ENCODE results near the gene FAM107B. TPM values are rescaled to one million over a fixed set of nuclear protein-coding genes. Genes with fewer than 3 reads are reported as not detected.
A peak's percentile ranks its signal among the peaks of the same experiment; 100 is the strongest.

The FAM107B gene
- total RNA-seq, 2 donors from 2014 or later, result 15.3 to 17.1 TPM

DNA sequence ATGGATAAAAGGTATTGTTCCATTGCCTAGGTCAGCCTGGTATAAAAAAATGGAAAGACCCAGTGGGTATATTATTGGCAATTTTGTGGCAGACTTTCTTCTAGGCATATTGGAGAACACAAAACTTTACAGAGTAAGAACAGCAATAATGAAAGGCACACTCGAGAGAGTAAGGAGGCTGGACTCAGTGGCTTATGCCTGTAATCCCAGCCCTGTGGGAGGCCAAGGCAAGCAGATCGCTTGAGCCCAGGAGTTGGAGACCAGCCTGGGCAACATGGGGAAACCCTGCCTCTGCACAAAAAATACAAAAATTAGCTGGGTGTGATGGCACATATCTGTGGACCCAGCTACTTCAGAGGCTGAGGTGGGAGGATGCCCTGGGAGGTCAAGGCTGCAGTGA, 158.2 kb downstream of the FAM107B start:
- intact Hi-C loops (cut with DNase I), result no loop called here
- DNase-seq (no peak), ATAC-seq (no peak)

DNA sequence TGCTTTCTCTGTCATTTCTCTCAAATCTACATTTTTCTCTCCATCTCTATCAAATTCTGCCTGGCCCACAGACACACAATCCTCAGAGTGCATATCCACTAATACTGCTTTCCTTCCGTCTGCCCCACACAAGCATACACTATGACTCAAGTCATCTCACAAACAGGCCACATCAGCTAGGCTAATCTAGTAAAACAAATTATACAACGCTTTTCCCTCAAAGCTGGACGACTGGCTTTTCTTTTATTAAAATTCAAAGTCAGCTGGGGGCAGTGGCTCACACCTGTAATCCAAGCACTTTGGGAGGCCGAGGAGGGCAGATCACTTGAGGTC, 161.1 kb downstream of the FAM107B start:
- ATAC-seq (no peak), DNase-seq (no peak)
- intact Hi-C loops (cut with DNase I), result no loop called here

DNA sequence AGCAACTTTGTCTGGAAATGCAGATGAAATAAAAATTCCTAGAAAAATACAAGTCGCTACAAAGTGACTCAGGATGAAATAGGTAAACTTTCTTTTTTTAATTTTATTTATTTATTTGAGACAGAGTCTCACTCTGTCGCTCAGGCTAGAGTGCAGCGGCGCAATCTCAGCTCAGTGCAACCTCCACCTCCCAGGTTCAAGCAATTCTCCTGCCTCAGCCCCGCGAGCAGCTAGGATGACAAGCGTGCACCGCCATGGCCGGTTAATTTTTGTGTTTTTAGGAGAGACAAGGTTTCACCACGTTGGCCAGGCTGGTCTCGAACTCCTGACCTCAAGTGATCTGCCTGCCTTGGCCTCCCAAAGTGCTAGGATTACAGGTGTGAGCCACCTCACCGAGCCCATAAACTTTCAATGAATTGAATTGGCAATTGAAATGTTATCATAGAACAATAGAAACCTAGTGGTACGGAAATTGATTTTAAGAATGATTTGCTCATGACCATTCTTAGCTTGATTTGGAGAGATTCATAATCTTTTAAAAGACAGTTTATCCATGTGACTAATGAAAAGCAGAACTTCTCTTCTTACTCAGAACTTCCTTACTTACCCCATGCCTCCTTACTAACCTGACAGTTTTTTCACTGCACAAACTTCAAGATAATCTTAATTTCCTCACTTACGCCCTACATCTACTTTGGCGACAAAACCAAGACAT, 161.7 kb downstream of the FAM107B start:
- ATAC-seq (no peak), DNase-seq (no peak)
- intact Hi-C loops (cut with DNase I), result no loop called here

DNA sequence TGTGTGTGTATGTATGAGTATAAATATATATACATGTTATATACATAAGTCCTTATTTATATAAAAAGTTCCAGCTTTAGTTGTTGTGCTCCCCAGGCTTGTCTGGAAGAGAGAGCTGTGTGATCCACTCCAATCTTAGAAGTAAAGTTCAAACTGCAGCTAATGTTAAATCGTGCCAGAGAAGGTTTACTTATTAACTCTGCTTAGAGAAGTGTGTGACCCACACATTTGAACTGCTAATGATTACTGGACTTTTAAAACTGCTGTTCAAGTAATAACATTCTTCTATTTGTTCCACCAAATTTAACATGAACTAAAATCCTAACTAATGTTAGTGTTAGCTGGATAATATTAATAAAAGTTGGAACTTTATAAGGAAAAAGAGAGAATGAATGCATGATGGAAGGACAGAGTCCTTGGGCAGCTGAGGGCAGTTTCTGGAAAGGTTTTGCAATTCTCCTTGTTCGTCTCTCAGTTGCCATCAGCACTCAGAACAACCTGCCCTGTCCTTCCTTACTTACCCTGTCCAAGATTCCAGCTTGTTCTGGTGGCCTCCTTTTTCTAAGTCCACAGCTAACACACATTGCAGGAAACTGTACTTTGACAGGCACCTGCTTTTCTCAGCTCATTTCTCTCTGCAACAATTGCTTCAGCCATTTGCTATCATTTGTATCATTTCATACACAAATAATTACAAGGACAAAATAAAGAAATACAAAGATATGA, 162.6 kb downstream of the FAM107B start:
- intact Hi-C loops (cut with DNase I), result no loop called here
- no peak for DNase-seq
- no peak for ATAC-seq

DNA sequence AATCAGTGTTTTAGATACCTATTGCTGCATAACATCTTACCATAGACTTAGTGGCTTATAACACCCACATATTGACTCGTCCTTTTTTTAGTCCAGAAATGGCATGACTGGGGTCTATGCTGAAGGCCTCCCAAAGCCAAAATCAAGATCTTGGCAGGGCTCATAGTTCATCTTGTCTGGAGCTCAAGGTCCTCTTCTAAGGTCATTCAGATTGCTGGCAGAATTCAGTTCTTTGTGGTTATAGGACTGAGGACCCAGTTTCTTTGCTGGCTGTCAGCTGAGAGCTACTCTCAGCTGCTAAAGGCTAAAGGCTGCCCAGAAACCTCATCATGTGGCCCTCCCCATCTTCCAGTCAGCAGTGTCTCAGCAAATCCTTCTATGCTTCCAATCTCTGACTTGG, 165.5 kb downstream of the FAM107B start:
- no peak for DNase-seq
- intact Hi-C loops (cut with DNase I), result no loop called here
- no peak for ATAC-seq

DNA sequence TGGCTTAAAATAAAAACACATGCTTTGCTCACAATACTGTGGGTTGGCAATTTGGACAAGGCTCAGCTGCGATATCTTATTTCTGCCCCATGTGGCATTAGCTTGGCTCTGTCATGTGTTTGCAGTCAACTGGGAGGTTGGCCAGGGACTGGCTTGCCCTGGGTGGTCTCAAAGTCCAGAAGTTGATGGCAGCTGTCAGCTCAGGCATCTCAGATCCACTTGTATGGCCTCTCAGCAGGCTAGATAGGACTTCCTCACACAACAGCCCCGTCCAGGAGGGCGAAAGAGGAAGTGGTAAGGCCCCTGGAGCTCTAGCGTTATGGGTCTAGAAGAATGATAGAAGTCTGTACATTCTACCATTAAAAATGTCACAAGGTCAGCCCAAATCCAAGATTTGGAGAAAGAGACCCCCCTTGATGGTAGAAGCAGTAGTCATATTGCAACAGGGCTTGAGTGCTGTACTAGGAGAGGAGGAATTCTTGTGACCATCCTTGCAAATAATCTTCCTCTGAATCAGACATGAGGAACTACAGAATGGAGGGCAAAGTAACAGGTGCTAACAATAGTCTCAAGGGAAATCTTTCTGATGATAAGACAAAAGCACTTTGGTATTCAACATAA, 166.2 kb downstream of the FAM107B start:
- DNase-seq (no peak), ATAC-seq (no peak)
- intact Hi-C loops (cut with DNase I), result no loop called here

DNA sequence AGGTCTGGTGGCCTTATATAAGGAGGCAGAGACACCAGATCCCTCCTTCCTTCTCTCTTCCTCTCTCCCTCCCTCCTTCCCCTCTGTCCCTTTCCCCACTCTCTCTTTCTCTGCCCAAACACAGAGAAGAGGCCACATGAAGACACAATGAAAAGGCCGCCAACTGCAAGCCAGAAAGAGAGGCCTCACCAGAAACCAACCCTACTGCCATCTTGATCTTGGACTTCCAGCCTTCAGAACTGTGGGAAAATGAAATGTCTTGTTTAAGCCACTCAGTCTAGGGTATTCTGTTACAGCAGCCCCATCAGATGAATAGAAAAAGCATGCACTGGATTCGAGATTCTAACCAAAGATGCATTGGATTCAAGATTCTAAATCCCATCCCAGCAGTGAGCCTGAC, 168.1 kb downstream of the FAM107B start:
- ATAC-seq (no peak), DNase-seq (no peak)
- intact Hi-C loops (cut with DNase I), result no loop called here

DNA sequence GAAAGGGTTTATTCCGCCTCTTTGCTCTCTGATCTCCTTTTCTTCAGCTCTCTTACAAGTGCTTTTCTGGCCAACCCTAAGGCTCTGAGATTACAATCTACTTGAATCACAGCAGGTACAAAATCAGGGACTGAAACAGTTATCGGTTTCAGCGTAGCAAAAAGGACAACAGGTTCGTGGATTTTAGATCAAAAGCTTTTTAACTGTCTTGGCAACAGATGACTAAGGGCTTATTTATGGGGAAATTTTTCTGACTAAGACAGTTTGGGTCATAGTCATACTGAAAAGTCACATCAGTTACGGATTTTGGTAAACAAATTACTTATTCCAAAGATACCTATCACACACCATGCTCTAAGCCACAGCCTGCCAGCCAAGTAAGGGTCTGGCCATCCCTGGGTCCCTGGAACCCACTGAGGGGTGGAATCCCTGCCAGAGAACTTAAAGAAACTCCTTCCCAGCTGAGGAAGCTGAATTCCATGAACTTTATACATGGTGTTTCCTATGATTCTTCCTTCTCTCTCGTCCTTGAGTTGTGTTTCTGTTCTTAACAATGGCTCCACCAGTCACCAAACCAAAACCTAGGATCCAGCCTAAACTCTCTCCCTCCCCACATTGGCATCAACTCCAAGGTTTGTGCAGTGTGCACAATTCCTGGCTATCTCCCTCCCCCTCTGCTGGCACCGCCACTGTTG, 169.3 kb downstream of the FAM107B start:
- ATAC-seq (peak in 1 of 2 donors; percentile 5), DNase-seq (no peak)
- intact Hi-C loops (cut with DNase I), result no loop called here

DNA sequence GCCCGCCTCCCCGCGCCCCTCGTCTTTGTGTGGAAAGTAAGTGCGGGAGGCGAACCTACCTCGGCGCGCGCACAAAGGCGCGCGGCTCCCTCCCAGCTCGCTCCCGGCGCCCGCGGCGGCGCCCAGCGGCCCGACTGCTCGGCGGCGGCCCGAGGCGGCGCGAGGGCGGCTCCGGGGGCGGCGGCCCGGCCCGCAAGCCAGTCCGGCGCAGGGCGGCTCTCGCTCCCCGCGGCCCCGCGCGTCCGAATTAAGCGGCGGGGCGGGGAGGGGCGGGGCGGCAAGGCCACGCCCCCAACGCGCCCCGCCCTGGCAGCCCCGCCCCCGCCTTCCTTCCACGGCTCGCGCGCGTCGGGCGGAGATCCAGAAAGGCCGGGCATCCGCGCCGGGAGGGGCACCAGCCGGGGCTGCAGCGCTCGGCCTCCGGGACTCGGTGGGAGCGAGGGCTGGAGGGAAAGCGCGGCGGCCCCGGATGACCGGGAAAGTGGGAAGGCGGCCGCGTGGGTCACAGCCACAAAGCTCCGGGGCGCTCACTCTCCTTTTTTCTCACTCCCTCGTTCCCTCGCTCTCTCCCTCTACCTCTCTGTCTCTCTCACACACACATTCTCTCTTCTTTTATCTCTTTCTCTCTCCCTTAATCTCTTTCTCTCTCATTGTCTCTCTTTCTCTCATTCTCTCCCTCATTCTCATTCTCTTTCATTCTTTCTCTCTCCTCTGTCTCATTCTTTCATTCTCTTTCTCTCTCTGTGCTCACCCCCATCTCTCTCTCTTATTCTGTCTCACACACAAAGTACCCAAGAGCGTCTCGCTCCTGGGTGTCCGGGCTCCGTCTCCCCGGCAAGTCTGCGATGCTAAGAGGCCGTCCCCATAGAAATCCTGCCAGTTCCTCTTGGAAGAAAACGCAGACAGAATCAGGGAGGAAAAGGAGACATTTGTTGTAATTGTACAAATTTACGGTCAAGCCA, 170.2 kb downstream of the FAM107B start:
- ATAC-seq (peak; percentile 94 to 96), DNase-seq (peak; percentile 85)
- intact Hi-C loops (cut with DNase I), result loop anchor here in 1 of 2 donors (5.0 kb wide), 1 partner anchor 273 kb away; the partner anchor contains the start of gene SUV39H2

DNA sequence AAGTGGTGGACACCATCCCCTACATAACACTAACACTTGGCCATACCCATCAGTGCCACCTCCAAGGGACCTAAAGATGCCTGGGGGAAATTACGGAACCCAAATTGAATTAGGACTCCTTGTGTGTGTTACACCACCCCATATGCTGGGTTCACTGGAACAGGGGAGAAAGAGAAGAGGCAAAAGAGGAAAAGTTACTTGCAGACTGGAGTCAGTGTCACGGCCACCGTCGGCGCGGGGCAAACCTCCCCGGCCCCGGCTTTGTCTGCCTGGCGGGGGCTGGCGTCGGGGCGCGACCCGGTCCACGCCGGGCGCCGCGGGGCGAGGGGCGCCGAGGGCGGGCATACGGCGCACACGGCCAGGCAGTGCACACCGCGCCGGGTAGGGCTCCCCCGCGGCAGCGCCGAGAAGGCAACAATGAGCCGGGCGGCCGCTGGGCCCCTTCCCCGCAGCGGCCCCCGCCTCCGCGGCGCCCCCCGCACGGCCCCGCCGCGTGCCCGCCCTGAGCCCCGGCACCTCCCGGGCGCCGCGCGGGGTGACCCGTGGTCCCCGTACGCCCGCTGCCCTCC, 171.1 kb downstream of the FAM107B start:
- DNase-seq (no peak), ATAC-seq (peak; percentile 3 to 4)
- intact Hi-C loops (cut with DNase I), result loop anchor here in 1 of 2 donors (5.0 kb wide), 1 partner anchor 274 kb away; the partner anchor contains the start of gene SUV39H2

DNA sequence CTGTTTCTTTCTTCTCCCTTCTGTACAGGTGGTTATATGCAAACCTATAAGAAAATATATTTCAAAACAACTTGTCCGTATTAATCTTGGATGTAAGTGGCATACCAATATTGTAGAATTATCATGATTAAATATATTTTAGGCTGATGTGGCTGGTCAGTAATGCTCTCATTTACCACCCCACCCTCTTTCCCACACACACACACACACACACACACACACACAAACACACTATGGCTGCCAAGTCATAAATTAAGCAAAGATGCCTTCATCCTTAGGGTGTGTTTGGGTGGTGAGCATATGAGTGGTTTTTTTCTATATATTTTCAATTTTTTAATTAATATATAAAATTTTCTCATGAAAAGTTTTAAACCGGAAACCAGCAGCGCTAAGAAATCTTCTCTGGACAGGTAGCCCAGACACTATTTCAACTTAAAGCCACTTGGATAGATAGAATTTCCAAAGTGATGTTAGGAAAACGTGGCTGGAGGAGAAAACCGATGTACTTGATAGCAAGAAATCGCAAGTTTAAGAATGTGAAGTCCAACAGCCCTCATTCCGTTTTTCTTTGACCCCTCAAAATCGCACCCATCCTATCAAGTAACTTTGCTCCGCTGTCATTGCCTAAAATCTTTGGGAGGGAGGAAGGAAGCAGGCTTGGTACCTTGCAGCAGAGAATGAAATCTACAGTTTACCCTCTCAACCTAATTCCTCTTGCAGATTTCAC, 171.7 kb downstream of the FAM107B start:
- DNase-seq (no peak), ATAC-seq (no peak)
- intact Hi-C loops (cut with DNase I), result loop anchor here in 1 of 2 donors (5.0 kb wide), 1 partner anchor 274 kb away; the partner anchor contains the start of gene SUV39H2

DNA sequence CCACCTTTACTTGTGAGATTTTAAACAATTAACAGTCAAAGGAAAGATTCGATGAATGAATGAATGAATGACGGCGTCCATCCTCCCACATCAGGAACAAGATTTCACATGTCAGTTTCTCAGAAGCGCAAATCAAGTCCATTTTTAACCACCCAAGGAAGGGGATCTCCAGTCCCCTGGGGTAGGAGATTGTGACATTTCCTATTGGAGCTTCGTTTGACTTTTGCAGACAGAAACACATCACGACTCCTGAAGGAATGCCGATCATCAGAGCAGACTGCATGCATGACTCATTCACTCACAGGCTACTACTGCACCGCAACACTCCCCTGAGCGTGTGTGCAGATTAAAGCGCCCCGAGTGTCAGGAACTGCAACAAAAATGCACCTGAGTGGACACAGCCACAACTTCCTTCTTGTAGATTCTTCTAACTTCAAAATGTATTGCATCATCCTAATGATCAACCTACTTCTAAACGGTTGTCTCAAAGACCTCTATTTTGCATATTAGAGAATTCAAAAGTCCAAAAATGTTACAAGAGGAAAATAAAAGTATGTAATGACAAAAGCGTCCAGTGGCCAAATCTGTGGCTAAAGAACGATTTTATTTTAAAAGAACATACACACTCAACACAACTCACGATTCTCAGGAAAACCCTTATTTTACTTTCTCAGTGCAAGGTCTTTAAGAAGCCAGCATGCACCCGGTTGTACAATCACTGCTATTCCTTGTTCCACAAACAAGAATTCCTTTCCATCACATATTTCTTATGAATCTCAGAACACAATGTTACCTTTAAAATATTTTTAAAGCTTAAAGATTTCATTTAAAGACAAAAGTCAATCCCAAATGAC, 172.6 kb downstream of the FAM107B start:
- DNase-seq (no peak), ATAC-seq (peak in 1 of 2 donors; percentile 44)
- intact Hi-C loops (cut with DNase I), result loop anchor here in 1 of 2 donors (5.0 kb wide), 1 partner anchor 275 kb away; the partner anchor contains the start of gene SUV39H2

DNA sequence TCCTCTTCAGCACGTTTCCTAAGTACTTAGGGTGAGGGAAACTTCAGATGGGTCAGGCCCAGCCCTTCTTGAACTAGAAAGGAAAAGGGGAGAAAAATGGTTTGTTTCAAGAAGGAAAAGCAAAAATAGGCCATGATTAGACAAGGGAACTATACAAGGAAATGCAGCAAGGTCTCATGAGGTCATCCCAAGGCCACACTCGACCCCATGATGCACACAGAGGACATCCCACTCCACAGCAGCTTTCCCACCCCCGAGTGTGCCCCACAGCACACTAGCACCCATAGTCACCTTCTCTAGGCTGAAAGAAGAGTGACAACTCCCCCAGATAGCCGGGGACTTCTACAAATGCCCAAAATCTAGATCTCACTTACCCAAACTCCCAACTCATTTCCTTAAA, 173.4 kb downstream of the FAM107B start:
- ATAC-seq (no peak), DNase-seq (no peak)
- intact Hi-C loops (cut with DNase I), result loop anchor here in 1 of 2 donors (5.0 kb wide), 1 partner anchor 276 kb away; the partner anchor contains the start of gene SUV39H2

DNA sequence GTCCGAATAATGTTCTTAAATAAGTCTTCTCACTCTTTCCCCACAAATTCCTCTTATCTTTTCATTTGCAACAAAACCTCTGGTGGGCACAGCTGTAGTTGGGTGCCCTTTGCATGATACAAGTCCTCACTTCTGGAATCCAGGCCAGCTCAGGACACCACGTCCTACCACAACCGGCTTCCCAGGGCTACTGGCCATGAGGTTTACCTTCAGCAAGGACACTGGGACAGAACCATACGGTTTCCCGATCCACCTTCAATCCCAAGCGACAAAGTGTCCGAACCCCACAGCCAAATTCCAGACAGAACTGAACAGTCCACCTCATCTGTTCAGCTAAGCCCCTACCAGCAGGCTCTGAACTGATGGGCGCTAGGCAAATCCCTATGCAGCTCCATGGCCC, 174.6 kb downstream of the FAM107B start:
- ATAC-seq (no peak), DNase-seq (no peak)
- intact Hi-C loops (cut with DNase I), result loop anchor here in 1 of 2 donors (5.0 kb wide), 1 partner anchor 277 kb away; the partner anchor contains the start of gene SUV39H2

DNA sequence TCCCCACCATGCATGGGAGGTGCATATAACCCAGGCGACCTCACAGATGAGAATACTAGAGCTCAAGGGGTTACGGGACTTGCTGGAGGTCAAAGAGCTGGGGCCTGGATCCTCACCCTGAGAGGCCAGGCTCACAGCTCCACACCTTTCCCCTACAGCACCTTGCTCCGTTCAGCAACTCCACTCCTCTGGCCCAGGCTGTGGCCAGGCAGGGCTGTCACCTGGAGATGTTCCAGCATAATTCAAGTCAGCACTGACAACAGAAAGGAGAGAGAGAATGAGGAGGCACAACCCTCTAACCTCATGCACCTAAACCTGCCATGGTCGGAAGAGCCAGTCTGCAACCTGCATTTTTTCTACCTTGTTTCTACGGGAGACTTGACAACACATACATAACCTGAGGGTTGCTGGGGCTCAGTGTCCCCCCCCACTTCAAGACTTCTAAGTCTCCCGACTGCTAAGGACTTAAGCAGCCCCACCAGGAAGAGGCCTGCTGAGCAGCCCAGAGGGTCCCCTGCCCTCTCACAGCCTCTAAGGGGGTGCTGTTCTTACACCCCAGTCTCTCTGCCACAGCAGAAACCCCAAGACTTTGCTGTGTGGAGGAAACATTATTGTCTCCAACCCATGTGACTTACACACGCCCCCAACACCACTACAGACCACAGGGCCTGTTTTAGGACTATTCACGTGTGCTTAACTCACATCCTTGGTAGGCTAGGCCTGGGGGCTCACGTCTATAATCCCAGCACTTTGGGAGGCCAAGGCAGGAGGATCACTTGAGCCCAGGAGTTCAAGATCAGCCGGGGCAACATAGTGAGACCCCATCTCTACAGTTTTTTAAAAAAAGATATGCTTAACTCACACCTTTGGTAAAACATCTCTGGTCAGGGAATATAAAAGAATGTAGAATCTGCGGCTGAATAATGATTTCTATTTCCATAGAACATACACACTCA, 175.6 kb downstream of the FAM107B start:
- DNase-seq (no peak), ATAC-seq (no peak)
- intact Hi-C loops (cut with DNase I), result no loop called here
